IMR-90 (cell line): ENCODE results near the gene GJC3.
"Not testable (repeated sequence)": the region's sequence is repeated elsewhere in the genome, so short reads cannot be mapped to it uniquely, and the experiment has no call there.

Experiments
- CEBPB ChIP-seq: IDR thresholded peaks from 2 replicates; pipeline ENCODE4 v1.6.1; 2012; ENCODE audit warnings: low read depth, low read length, improper control_type of control experiment
- CTCF ChIP-seq: conservative IDR thresholded peaks from 2 replicates; pipeline ENCODE4 v1.5.1; 2012; ENCODE audit warnings: mild to moderate bottlenecking, low read depth, low read length, improper control_type of control experiment
- MAZ ChIP-seq: IDR thresholded peaks from 2 replicates; pipeline ENCODE4 v1.6.1; 2012; ENCODE audit warnings: low read depth, mild to moderate bottlenecking, low read length, improper control_type of control experiment, moderate library complexity, borderline replicate concordance
- POLR2A ChIP-seq: IDR thresholded peaks from 2 replicates; pipeline ENCODE4 v1.6.1; 2012; ENCODE audit warnings: mild to moderate bottlenecking, low read depth, low read length
- RAD21 ChIP-seq: IDR thresholded peaks from 2 replicates; pipeline ENCODE4 v1.6.1; 2012; ENCODE audit warnings: low read length, improper control_type of control experiment
- RCOR1 ChIP-seq: IDR thresholded peaks from 2 replicates; pipeline ENCODE4 v1.6.1; 2012; ENCODE audit warnings: mild to moderate bottlenecking, low read length, improper control_type of control experiment; ENCODE audit not compliant: insufficient replicate concordance
- TF ChIP-seq, protein P1 (sequence below): fragments of 150-350 bp; IDR thresholded peaks from 2 replicates; pipeline ENCODE4 v1.6.1; 2017; ENCODE audit warnings: mild to moderate bottlenecking, antibody characterized with exemption, low read length, low read depth

DNA sequence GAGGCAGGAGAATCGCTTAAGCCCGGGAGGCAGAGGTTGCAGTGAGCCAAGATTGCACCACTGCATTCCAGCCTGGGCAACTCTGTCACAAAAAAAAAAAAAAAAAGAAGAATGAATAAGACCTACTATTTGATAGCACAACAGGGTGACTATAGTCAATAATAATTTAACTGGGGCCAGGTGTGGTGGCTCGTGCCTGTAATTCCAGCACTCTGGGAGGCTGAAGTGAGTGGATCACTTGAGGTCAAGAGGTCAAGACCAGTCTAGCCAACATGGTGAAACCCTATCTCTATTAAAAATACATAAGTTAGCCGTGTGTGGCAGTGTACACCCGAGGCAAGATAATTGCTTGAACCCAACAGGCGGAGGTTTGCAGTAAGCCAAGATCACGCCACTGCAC, 44.4 kb upstream of the GJC3 start:
- TF ChIP-seq CEBPB, CTCF, RCOR1, RAD21, MAZ, POLR2A: not testable (repeated sequence)
- TF ChIP-seq, protein P1, sequence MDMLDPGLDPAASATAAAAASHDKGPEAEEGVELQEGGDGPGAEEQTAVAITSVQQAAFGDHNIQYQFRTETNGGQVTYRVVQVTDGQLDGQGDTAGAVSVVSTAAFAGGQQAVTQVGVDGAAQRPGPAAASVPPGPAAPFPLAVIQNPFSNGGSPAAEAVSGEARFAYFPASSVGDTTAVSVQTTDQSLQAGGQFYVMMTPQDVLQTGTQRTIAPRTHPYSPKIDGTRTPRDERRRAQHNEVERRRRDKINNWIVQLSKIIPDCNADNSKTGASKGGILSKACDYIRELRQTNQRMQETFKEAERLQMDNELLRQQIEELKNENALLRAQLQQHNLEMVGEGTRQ, result not testable (repeated sequence)
